GM23248 (cell line): Measurements from ENCODE around the gene OR2AP1.
"Not testable (repeated sequence)": the region's sequence is repeated elsewhere in the genome, so short reads cannot be mapped to it uniquely, and the experiment has no call there.

Experiments used
- EZH2 ChIP-seq: fragments of 200-600 bp; sonication (generic); IDR thresholded peaks from 2 replicates; pipeline ENCODE4 v1.6.1; 2018; ENCODE audit warnings: antibody characterized with exemption, mild to moderate bottlenecking; ENCODE audit not compliant: insufficient read depth, poor library complexity, severe bottlenecking
- EZH2phosphoT487 ChIP-seq: fragments of 200-600 bp; sonication (generic); IDR thresholded peaks from 2 replicates; pipeline ENCODE4 v1.6.1; 2018; ENCODE audit warnings: antibody characterized with exemption, moderate library complexity, mild to moderate bottlenecking, low read depth; ENCODE audit not compliant: insufficient read depth

DNA sequence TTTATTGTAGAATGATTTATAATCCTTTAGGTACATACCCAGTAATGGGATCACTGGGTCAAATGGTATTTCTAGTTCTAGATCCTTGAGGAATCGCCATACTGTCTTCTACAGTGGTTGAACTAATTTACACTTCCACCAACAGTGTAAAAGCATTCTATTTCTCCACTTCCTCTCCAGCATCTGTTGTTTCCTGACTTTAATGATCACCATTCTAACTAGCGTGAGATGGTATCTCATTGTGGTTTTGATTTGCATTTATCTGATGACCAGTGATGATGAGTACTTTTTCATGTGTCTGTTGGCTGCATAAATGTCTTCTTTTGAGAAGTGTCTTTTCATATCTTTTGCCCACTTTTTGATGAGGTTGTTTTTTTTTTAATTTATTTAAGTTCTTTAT is 24.0 kb upstream of the OR2AP1 start:
- not testable (repeated sequence) for TF ChIP-seq EZH2, EZH2phosphoT487
